Measurements from ENCODE around the gene GORASP2. TPM values are rescaled to one million over a fixed set of nuclear protein-coding genes. Genes with fewer than 3 reads are reported as not detected.

The GORASP2 gene
- total RNA-seq, 1 experiment from 2014 or later, result 102 TPM

GRCh38 chr2:170974304-170974993 lies 45.4 kb downstream of the GORASP2 start:
- H3K27ac Mint-ChIP-seq, result no peak overlapping the region
- no peaks in the 10 kb centered on the region for H3K9me3 Mint-ChIP-seq
- H3K27me3 Mint-ChIP-seq (ENCODE audit: low read depth), result peaks cover 4% of the 10 kb centered on the region
- H3K4me1 Mint-ChIP-seq, result peaks cover 52% of the 10 kb centered on the region
- DNase-seq (ENCODE audit: low spot score), result no peak
- peak overlapping the region; percentile 45 for H3K4me3 Mint-ChIP-seq
- POLR2A ChIA-PET, result interaction anchor here (0.5 kb wide), 1 partner anchor 113 kb away, joined by 3 read pairs; no protein-coding TSS in a partner anchor
- CTCF ChIA-PET, result interaction anchor here (0.6 to 5.8 kb wide), 5 partner anchors 45 to 574 kb away, joined by 4 to 34 read pairs (median 18); partner anchors contain the start of gene GORASP2
- peak; percentile 11 for ATAC-seq
- no peaks in the 10 kb centered on the region for H3K36me3 Mint-ChIP-seq
- TF ChIP-seq FOXJ3 (CRISPR knock-in tag; IDR thresholded peaks at IDR 0.05; ENCODE audit: borderline replicate concordance), result no peak
- no peak for TF ChIP-seq ATF3 (CRISPR knock-in tag; conservative IDR thresholded peaks at IDR 0.05)
- no peak for TF ChIP-seq MLX (CRISPR knock-in tag; IDR thresholded peaks at IDR 0.05)
- TF ChIP-seq ZNF281 (CRISPR knock-in tag; IDR thresholded peaks at IDR 0.05), result no peak
- no peak for TF ChIP-seq JUN (CRISPR knock-in tag; IDR thresholded peaks at IDR 0.05)
- TF ChIP-seq IRF1 (CRISPR knock-in tag; IDR thresholded peaks at IDR 0.05), result no peak
- TF ChIP-seq ZNF121 (CRISPR knock-in tag; IDR thresholded peaks at IDR 0.05), result peak; percentile 85

DNA sequence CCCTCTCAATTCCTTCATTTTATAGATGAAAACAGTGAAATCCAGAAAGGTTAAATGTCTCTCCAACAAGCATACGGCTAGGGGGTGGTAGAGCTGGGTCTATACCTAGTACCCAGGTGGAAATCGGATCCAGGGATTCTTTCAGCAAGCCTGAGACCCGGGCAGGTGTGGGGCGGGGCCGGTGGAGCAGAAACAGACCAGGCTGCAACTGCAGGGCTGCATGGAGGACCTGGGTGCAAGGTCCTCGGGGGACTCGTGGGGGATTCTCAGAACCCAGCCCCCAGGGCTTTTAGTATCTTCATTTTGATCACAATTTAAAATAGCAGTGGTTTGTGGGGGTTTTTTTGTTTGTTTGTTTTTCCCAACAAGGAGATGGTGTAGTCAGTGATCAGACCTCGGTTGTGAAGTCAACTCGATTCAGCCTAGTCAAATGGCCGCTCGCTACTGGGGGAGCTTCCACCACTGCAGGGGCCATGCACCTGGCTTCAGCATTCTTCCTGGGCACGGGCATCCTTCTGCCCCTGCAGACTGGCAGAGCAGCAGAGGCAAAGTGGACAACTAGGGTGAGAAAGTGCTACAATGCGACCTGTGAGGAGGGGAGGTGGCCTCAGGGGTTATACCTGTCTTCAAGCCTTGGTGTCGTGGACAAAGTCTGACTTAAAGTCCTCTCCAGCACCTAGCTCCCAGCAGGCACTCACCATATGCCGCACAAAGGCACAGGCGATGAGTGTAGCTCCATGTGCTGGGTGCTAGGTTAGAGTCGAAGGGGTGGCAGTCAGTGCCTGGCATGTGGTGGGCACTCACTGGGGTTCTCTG lies 46.3 kb downstream of the GORASP2 start:
- Mint-ChIP-seq H3K4me3 (no peak overlapping the region), H3K4me1 (peaks cover 48% of the 10 kb centered on the region), H3K27ac (no peak overlapping the region; the same call in 1 of the 2 replicates), H3K36me3 (no peaks in the 10 kb centered on the region), H3K9me3 (no peaks in the 10 kb centered on the region), H3K27me3 (ENCODE audit: low read depth) (peaks cover 4% of the 10 kb centered on the region)
- ChIA-PET POLR2A (no interaction called here), CTCF (interaction anchor here (0.6 to 5.8 kb wide), 4 partner anchors 46 to 573 kb away, joined by 5 to 34 read pairs (median 22); partner anchors contain the start of gene GORASP2)
- no peak for ATAC-seq
- no peak for DNase-seq (ENCODE audit: low spot score)
- no peak for TF ChIP-seq JUN (CRISPR knock-in tag; IDR thresholded peaks at IDR 0.05)
- TF ChIP-seq, protein P1, sequence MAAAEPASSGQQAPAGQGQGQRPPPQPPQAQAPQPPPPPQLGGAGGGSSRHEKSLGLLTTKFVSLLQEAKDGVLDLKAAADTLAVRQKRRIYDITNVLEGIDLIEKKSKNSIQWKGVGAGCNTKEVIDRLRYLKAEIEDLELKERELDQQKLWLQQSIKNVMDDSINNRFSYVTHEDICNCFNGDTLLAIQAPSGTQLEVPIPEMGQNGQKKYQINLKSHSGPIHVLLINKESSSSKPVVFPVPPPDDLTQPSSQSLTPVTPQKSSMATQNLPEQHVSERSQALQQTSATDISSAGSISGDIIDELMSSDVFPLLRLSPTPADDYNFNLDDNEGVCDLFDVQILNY (CRISPR knock-in tag; IDR thresholded peaks at IDR 0.05), result no peak
- TF ChIP-seq IRF2 (CRISPR knock-in tag; IDR thresholded peaks at IDR 0.05; ENCODE audit: borderline replicate concordance, low read depth), result no peak
- no peak for TF ChIP-seq OVOL2 (CRISPR knock-in tag; IDR thresholded peaks at IDR 0.05; ENCODE audit: borderline replicate concordance)
- TF ChIP-seq, protein P2, sequence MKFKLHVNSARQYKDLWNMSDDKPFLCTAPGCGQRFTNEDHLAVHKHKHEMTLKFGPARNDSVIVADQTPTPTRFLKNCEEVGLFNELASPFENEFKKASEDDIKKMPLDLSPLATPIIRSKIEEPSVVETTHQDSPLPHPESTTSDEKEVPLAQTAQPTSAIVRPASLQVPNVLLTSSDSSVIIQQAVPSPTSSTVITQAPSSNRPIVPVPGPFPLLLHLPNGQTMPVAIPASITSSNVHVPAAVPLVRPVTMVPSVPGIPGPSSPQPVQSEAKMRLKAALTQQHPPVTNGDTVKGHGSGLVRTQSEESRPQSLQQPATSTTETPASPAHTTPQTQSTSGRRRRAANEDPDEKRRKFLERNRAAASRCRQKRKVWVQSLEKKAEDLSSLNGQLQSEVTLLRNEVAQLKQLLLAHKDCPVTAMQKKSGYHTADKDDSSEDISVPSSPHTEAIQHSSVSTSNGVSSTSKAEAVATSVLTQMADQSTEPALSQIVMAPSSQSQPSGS (CRISPR knock-in tag; IDR thresholded peaks at IDR 0.05; ENCODE audit: borderline replicate concordance, low read depth), result no peak
- TF ChIP-seq, protein P3, sequence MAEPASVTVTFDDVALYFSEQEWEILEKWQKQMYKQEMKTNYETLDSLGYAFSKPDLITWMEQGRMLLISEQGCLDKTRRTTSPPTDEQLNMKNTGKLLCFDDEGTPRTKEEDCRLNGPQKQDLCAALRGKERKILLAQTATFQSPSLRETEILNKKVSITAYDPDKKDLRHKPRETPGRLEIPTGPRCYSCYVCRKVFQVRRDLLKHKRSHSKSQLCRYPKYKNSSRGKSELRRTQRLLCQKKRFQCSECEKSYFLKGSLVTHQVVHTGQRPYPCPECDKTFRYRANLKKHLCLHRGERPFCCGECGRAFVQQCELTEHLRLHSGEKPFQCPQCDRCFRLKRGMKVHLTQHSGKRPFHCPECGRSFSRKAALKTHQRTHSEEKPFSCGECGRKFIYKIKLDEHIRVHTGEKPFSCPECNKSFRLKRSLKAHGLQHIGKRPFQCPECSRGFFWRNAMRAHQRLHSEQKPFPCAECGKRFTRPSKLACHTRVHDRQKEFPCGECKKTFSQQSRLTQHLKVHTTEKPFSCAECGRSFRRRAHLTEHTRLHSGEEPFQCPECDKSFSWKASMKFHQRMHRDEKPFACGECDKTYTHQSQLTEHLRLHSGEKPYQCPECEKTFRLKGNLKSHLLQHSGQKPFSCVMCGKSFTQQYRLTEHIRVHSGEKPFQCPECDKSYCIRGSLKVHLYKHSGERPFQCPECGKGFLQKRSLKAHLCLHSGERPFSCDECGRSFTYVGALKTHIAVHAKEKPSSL (CRISPR knock-in tag; conservative IDR thresholded peaks at IDR 0.05), result no peak
- no peak for TF ChIP-seq GRHL2 (CRISPR knock-in tag; IDR thresholded peaks at IDR 0.05; ENCODE audit: insufficient replicate concordance, severe bottlenecking)
- no peak for TF ChIP-seq USF1 (CRISPR knock-in tag; IDR thresholded peaks at IDR 0.05)
- TF ChIP-seq, protein P4, sequence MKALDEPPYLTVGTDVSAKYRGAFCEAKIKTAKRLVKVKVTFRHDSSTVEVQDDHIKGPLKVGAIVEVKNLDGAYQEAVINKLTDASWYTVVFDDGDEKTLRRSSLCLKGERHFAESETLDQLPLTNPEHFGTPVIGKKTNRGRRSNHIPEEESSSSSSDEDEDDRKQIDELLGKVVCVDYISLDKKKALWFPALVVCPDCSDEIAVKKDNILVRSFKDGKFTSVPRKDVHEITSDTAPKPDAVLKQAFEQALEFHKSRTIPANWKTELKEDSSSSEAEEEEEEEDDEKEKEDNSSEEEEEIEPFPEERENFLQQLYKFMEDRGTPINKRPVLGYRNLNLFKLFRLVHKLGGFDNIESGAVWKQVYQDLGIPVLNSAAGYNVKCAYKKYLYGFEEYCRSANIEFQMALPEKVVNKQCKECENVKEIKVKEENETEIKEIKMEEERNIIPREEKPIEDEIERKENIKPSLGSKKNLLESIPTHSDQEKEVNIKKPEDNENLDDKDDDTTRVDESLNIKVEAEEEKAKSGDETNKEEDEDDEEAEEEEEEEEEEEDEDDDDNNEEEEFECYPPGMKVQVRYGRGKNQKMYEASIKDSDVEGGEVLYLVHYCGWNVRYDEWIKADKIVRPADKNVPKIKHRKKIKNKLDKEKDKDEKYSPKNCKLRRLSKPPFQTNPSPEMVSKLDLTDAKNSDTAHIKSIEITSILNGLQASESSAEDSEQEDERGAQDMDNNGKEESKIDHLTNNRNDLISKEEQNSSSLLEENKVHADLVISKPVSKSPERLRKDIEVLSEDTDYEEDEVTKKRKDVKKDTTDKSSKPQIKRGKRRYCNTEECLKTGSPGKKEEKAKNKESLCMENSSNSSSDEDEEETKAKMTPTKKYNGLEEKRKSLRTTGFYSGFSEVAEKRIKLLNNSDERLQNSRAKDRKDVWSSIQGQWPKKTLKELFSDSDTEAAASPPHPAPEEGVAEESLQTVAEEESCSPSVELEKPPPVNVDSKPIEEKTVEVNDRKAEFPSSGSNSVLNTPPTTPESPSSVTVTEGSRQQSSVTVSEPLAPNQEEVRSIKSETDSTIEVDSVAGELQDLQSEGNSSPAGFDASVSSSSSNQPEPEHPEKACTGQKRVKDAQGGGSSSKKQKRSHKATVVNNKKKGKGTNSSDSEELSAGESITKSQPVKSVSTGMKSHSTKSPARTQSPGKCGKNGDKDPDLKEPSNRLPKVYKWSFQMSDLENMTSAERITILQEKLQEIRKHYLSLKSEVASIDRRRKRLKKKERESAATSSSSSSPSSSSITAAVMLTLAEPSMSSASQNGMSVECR (CRISPR knock-in tag; IDR thresholded peaks at IDR 0.05; ENCODE audit: borderline replicate concordance), result no peak
- no peak for TF ChIP-seq ESRRA (CRISPR knock-in tag; IDR thresholded peaks at IDR 0.05; ENCODE audit: borderline replicate concordance)

Measured in WTC11 (cell line).